Fibroblast of skin of abdomen (primary cell): ENCODE results near the gene TPRX1. TPM values are rescaled to one million over a fixed set of nuclear protein-coding genes. Genes with fewer than 3 reads are reported as not detected.
A peak's percentile ranks its signal among the peaks of the same experiment; 100 is the strongest.
"Not testable (repeated sequence)": the region's sequence is repeated elsewhere in the genome, so short reads cannot be mapped to it uniquely, and the experiment has no call there.

Experiments
- DNase-seq: peaks from one replicate; pipeline ENCODE4 v3.0.0-alpha.2; 2013
- polyA plus RNA-seq, 2 experiments: library from polyadenylated mRNA; unstranded; fragments of 120-200 nt; gene quantifications; one replicate each; pipeline ENCODE4 v1.2.1, GENCODE V29; 2013; ENCODE audit not compliant: insufficient read length in 2 of 2

The TPRX1 gene
- not detected for polyA plus RNA-seq (2013, experiment 1 of 2; ENCODE audit: insufficient read length)
- not detected for polyA plus RNA-seq (2013, experiment 2 of 2; ENCODE audit: insufficient read length)

GRCh38 chr19:47804451-47804850, at the start of gene TPRX1:
Gene TPRX1, minus strand, starts transcription at chr19:47804551. Its CDS starts 12 bp downstream, at chr19:47804539.
- DNase-seq = not testable (repeated sequence)

DNA sequence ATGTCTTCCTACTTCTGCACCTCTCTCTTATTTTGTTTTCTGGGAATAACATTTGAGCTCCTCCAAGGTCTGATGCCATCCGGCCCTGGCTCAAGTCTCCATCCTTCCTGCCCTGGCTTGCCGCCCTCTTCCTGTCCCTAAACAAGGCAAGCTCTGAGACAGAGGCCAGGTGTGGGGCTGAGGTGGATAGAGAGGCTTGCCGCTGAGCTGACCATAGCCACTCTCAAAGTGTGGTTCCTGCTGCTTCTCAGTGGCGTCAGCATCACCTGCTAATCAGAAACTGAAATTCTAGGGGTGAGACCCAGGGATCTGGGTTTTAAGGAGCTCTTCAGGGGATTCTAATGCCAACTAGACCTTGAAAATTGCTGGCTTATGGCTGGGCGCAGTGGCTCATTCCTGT, 48.7 kb upstream of the TPRX1 start:
- no peak for DNase-seq

GRCh38 chr19:47848823-47849473, 44.6 kb upstream of the TPRX1 start:
- no peak for DNase-seq

- no peak for DNase-seq
Observed at GRCh38 chr19:47848425-47848822, 44.1 kb upstream of the TPRX1 start.

GRCh38 chr19:47842941-47843340, 38.6 kb upstream of the TPRX1 start:
- DNase-seq = no peak

DNA sequence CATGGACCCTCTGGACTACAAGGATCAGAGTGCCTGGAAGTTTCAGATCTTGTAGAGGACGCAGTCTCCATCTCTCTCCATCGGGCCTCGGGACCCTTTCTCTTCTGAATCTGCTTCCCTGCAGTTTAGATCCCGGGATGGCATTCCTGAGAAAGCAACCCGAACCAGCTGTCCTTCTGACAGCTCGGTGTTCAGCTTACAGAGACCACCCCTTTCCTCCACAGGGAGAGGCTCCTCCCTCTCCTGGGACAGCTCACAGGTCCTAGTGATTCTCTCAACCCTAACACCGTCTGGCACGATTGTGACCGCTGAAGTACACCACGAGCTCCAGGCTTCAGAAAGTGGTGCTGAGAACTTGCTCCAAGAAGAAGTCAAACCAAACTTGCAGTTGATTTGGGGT, 35.6 kb upstream of the TPRX1 start:
- DNase-seq = no peak

- no peak for DNase-seq
Observed at GRCh38 chr19:47839411-47839810, 35.1 kb upstream of the TPRX1 start.

DNA sequence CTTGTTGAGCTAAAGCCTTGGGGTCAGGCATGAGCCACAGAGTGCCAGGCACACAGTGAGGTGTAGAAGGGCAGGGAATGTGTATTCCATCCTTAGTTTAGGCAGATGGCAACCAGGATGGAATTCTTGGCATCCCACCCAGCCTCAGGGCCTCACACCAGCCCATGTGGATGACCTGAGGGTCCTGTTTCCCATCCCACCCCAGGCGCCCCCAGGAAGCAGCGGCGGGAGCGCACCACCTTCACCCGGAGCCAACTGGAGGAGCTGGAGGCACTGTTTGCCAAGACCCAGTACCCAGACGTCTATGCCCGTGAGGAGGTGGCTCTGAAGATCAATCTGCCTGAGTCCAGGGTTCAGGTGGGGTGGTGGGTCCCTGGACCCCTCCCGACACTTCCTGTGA, 31.7 kb upstream of the TPRX1 start:
- no peak for DNase-seq

GRCh38 chr19:47832723-47833122, 28.4 kb upstream of the TPRX1 start:
- DNase-seq = no peak

DNA sequence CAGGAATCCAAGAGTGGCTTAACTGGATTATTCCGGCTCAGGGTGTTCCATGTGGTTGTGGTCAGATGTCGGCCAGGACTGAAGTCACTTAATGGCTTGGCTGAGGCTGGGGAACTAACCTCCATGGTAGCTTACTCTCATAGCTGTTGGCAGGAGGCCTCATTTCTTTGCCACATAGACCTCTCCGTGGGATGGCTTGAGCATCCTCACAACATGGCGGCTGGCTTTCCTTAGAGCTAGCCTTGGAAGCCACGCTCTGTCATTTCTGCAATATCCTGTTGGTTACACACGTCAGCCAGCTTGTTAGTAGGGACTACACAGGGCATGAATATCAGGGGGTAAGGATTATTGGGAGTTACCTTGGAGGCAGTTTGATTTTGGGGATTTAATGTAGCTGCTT, 22.4 kb upstream of the TPRX1 start:
- DNase-seq = no peak

DNA sequence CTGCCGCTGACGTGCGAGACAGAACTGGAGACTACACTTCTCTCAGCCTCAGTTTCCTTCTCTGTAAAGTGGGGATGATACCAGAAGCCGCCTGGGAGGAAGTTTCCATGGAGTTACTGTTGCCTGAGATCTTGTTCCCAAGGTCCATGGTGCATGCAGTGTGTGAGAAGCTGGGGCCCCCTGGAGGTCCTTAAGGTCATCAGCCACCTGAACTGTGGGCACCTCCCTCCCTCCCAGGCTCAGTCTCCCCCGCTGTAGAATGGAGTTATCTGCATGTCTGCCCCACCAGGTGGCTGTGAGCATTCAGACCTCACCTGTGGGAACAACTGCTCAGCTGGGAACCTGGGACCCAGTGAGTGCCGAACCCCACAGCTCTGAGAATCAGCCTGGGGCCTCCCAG, 20.0 kb upstream of the TPRX1 start:
- no peak for DNase-seq

GRCh38 chr19:47821460-47822020, 17.2 kb upstream of the TPRX1 start, which contains the start of gene CRX:
Gene CRX, plus strand, starts transcription at chr19:47821937. Its CDS starts 12,507 bp downstream, at chr19:47834444.
- no peak for DNase-seq

GRCh38 chr19:47820410-47820809, 16.1 kb upstream of the TPRX1 start:
- DNase-seq = no peak

- no peak for DNase-seq
Observed at GRCh38 chr19:47819858-47820257, 15.5 kb upstream of the TPRX1 start.

- not testable (repeated sequence) for DNase-seq
Observed at GRCh38 chr19:47818221-47818620, 13.9 kb upstream of the TPRX1 start.

DNA sequence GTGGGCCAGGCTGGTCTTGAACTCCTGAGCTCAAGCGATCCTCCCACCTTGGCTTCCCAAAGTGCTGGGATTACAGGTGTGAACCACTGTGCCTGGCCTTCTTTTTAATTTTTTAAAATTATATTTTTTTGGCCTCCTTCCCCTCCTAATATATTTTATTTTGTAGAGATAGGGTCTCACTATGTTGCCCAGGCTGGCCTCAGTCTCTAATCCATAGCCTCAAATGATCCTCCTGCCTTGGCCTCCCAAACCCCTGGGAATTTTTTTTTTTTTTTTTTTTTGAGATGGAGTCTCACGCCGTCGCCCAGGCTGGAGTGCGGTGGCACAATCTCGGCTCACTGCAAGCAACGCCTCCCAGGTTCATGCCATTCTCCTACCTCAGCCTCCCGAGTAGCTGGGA, 11.9 kb upstream of the TPRX1 start:
- DNase-seq = not testable (repeated sequence)

GRCh38 chr19:47813995-47814328, 9.6 kb upstream of the TPRX1 start:
- no peak for DNase-seq

DNA sequence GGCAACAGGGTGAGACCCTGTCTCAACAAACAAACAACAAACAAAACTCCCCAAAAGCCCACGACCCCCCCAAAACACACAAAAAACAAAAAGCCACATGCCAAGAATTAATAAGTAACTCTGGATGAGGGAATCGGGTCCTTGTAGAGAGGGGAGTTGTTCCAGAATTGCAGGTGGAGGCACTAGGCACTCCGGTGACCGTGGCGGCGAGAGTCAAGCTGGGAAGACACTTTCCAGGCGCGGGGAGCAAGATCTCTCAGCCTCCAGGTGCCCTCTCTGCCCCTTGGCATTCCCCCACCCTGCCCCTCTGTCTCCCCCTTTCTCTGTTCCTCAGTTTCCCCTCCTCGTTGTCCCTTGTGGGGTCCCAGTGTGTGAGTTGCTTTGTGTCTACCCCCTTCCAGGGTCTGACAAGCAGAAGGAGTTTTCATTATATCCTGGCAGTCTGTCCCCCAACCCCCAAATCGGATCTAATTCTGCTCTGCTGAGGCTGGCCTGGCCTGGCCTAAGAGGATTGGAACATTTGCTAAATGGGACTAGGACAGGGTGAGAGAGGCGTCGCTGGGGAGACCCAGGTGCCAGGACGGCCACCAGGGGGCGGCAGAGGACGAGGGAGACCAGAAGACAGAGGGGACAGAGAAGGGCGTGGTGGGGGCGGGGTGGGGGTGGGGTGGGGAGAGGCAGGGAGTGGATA, 9.1 kb upstream of the TPRX1 start:
- DNase-seq = peak; percentile 20

GRCh38 chr19:47806435-47806834, 2.1 kb upstream of the TPRX1 start:
- no peak for DNase-seq

- DNase-seq = no peak
Observed at GRCh38 chr19:47805313-47805712, 962 bp upstream of the TPRX1 start.

DNA sequence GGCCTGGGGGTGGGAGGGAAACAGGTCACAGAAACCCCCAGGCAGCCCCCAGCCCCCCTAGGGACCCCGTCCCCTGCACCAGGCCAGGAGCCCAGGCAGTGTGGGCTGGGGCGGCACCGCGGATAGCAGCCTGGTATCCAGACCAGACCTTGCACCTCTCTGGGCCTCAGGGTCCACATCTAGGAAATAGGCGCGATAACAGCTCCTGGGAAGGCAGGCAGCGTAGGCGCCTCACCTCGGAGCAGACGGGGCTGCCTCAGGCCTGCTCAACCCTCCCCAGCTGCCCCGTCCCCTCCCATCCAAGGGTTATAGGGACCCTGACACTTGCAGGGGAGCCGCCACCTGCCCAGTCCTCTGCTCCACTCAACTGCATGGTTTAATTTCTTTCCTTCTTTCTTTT, 680 bp downstream of the TPRX1 start:
- DNase-seq = not testable (repeated sequence)

GRCh38 chr19:47803148-47803547, 1.2 kb downstream of the TPRX1 start:
- DNase-seq = not testable (repeated sequence)

DNA sequence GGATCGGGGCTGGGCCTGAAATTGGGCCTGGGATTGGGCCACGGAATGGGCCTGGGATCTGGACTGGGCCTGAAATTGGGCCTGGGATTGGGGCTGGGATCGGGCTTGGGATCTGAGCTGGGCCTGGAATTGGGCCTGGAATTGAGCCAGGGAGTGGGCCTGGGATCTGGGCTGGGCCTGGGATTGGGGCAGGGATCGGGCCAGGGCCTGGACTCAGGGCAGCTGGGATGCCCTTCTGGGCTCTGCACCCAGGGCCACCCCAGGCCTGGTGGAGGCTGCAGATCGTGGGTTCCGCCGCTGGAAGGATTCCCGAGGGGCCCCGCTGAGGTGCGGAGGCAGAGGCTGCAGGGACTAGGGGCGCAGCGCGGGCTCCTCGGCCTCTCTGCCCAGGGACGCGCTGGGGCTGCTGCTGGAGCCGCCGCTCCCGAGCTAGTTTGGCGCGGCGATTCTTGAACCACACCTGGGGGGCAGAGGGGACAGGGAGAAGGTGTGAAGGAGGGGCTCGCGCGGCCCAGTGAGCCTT, 1.8 kb downstream of the TPRX1 start:
- DNase-seq = no peak

- DNase-seq = no peak
Observed at GRCh38 chr19:47801270-47801669, 3.1 kb downstream of the TPRX1 start.
